KMS-11 (cell line): Measurements from ENCODE around the gene HMG20A.

Experiments used
- H2AFZ ChIP-seq: fragments of 200-600 bp; sonication (generic); 2 replicates; pipeline ENCODE4 v1.6.1; 2016; ENCODE audit warnings: antibody characterized with exemption, mixed run types, low read depth
- H3K27ac ChIP-seq: fragments of 200-600 bp; sonication (generic); 2 replicates; pipeline ENCODE4 v1.6.1; 2016; ENCODE audit warnings: mild to moderate bottlenecking, mixed run types
- H3K27me3 ChIP-seq: fragments of 200-600 bp; sonication (generic); 2 replicates; pipeline ENCODE4 v1.6.1; 2017; ENCODE audit warnings: mild to moderate bottlenecking, low read depth, mixed run types, moderate library complexity; ENCODE audit not compliant: insufficient read depth
- H3K36me3 ChIP-seq: fragments of 200-600 bp; sonication (generic); 2 replicates; pipeline ENCODE4 v1.6.1; 2017; ENCODE audit warnings: mild to moderate bottlenecking, mixed run types; ENCODE audit not compliant: insufficient read depth
- H3K4me1 ChIP-seq: fragments of 200-600 bp; sonication (generic); 2 replicates; pipeline ENCODE4 v1.6.1; 2016; ENCODE audit warnings: mild to moderate bottlenecking, low read depth, mixed run types; ENCODE audit not compliant: poor library complexity, severe bottlenecking
- H3K4me2 ChIP-seq: fragments of 200-600 bp; sonication (generic); 2 replicates; pipeline ENCODE4 v1.7.0; 2016; ENCODE audit warnings: mild to moderate bottlenecking, mixed run types
- H3K4me3 ChIP-seq: fragments of 200-600 bp; sonication (generic); IDR thresholded peaks from 2 replicates; pipeline ENCODE4 v1.6.1; 2017; ENCODE audit warnings: low read depth, low read length, mixed read lengths; ENCODE audit not compliant: insufficient read depth
- H3K79me2 ChIP-seq: fragments of 200-600 bp; sonication (generic); 2 replicates; pipeline ENCODE4 v1.6.1; 2016; ENCODE audit warnings: low read depth, mixed run types; ENCODE audit not compliant: insufficient read depth
- H3K9ac ChIP-seq: fragments of 200-600 bp; sonication (generic); 2 replicates; pipeline ENCODE4 v1.6.1; 2016; ENCODE audit warnings: mild to moderate bottlenecking, mixed run types
- H4K20me1 ChIP-seq: fragments of 200-600 bp; sonication (generic); 2 replicates; pipeline ENCODE4 v1.6.1; 2016; ENCODE audit warnings: mild to moderate bottlenecking, mixed run types; ENCODE audit not compliant: insufficient read depth
- TF ChIP-seq, protein P1 (sequence below): fragments of 200-600 bp; sonication (generic); conservative IDR thresholded peaks from 2 replicates; pipeline ENCODE4 v1.6.1; 2017; ENCODE audit warnings: low read depth, mild to moderate bottlenecking, antibody characterized with exemption, low read length, moderate library complexity, mixed read lengths

HMG20A gene

DNA sequence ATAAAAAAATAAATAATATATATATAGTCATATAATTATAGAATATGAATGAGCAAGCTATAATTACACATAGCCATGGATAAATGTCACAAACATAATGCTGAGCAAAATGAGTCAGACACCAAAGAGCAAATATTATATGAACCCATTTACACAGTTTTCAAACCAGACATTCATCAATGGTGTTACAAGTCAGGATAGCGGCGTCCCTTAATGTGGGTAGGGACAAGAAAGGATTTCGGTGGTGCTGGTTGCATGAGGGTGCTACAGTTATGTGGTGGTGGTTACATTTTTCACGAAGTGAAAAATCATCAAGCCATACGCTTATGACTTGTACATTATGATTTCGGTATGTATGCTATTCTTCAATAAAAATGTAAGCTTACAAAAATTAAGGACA is 100.5 kb downstream of the HMG20A start:
- no peak overlapping the region for H2AFZ ChIP-seq
- no peak overlapping the region for H3K4me2 ChIP-seq
- no peak overlapping the region for H3K9ac ChIP-seq
- H3K27ac ChIP-seq: no peak overlapping the region
- TF ChIP-seq, protein P1, sequence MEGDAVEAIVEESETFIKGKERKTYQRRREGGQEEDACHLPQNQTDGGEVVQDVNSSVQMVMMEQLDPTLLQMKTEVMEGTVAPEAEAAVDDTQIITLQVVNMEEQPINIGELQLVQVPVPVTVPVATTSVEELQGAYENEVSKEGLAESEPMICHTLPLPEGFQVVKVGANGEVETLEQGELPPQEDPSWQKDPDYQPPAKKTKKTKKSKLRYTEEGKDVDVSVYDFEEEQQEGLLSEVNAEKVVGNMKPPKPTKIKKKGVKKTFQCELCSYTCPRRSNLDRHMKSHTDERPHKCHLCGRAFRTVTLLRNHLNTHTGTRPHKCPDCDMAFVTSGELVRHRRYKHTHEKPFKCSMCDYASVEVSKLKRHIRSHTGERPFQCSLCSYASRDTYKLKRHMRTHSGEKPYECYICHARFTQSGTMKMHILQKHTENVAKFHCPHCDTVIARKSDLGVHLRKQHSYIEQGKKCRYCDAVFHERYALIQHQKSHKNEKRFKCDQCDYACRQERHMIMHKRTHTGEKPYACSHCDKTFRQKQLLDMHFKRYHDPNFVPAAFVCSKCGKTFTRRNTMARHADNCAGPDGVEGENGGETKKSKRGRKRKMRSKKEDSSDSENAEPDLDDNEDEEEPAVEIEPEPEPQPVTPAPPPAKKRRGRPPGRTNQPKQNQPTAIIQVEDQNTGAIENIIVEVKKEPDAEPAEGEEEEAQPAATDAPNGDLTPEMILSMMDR: no peak
- no peak overlapping the region for H3K4me3 ChIP-seq
- H3K27me3 ChIP-seq: no peaks in the 10 kb centered on the region
- H3K36me3 ChIP-seq: no peaks in the 10 kb centered on the region
- H3K4me1 ChIP-seq: no peaks in the 10 kb centered on the region
- no peaks in the 10 kb centered on the region for H3K79me2 ChIP-seq
- H4K20me1 ChIP-seq: no peaks in the 10 kb centered on the region

DNA sequence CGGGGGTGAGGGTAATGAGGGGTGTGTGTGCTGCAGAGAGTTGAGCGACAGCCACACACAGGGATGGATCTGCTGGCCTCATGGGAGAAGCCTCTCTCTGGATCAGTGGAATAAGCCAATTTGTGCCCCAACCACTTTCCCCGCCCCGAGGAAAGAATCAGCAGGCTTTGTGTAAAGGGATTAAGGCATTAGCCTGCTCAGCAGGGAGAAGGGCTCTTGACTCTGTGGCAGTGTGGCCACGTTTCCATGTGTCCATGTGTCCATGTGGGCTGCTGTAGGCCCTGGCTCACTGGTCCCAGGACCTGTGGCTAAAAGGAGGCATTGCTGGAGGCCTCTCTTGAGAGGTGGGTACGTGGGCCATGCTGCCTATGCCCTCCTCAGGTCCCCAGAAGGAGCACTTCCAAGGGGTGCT is 104.7 kb downstream of the HMG20A start:
- Histone ChIP-seq H3K27me3 (no peaks in the 10 kb centered on the region), H2AFZ (no peak overlapping the region), H3K4me3 (no peak overlapping the region), H3K4me1 (no peaks in the 10 kb centered on the region), H4K20me1 (no peaks in the 10 kb centered on the region), H3K36me3 (no peaks in the 10 kb centered on the region), H3K4me2 (no peak overlapping the region), H3K9ac (no peak overlapping the region), H3K79me2 (no peaks in the 10 kb centered on the region), H3K27ac (no peak overlapping the region)
- TF ChIP-seq, protein P1: no peak

- Histone ChIP-seq H3K4me3 (no peak overlapping the region), H2AFZ (no peak overlapping the region), H3K36me3 (no peaks in the 10 kb centered on the region), H3K27me3 (no peaks in the 10 kb centered on the region), H3K4me1 (no peaks in the 10 kb centered on the region), H3K4me2 (no peak overlapping the region), H3K9ac (no peak overlapping the region), H3K27ac (no peak overlapping the region), H4K20me1 (no peaks in the 10 kb centered on the region), H3K79me2 (no peaks in the 10 kb centered on the region)
- TF ChIP-seq, protein P1: no peak
Observed at GRCh38 chr15:77525907-77526594, 105.4 kb downstream of the HMG20A start.

GRCh38 chr15:77526595-77527163 is 106.0 kb downstream of the HMG20A start:
- H2AFZ ChIP-seq: no peak overlapping the region
- TF ChIP-seq, protein P1: no peak
- H3K79me2 ChIP-seq: no peaks in the 10 kb centered on the region
- H3K4me1 ChIP-seq: no peaks in the 10 kb centered on the region
- no peaks in the 10 kb centered on the region for H3K36me3 ChIP-seq
- H4K20me1 ChIP-seq: no peaks in the 10 kb centered on the region
- H3K4me3 ChIP-seq: no peak overlapping the region
- H3K27ac ChIP-seq: no peak overlapping the region
- 0 out of 2 replicates have a peak, but pooled peaks cover under 1% of the 10 kb centered on the region for H3K27me3 ChIP-seq
- no peak overlapping the region for H3K4me2 ChIP-seq
- H3K9ac ChIP-seq: no peak overlapping the region
